T-cell (primary cell): ENCODE results near the gene TELO2. TPM values are rescaled to one million over a fixed set of nuclear protein-coding genes. Genes with fewer than 3 reads are reported as not detected.

Source experiments
- ATAC-seq, 4 experiments: fragments of 200-7000 bp in 3 of 4; fragments of 150-1000 bp in 1 of 4; cut with Tn5 transposase; replicated peaks in 1 of 4; 1 replicate in 3 of 4; 2 replicates in 1 of 4; pipeline ENCODE4 v1.10.0; 2021; ENCODE audit warnings: moderate library complexity in 3 of 4, mild to moderate bottlenecking in 2 of 4, moderate number of reproducible peaks in 1 of 4
- CTCF ChIA-PET, 2 donors: fragments of 300-600 bp; sonication (Branson Sonifier 250); formaldehyde crosslinking; loops; one replicate each; lab custom pipeline; 2022; ENCODE audit warnings: antibody characterized with exemption in 2 of 2; lab: Charles Lee
- POLR2A ChIA-PET, 2 donors: fragments of 300-600 bp; sonication (Branson Sonifier 250); formaldehyde crosslinking; loops; one replicate each; lab custom pipeline; 2022; ENCODE audit warnings: antibody characterized with exemption in 2 of 2; lab: Charles Lee
- DNase-seq, 35 experiments: peaks; one replicate each; pipeline versions ENCODE4 v3.0.0 to v3.0.0-alpha.2; 2013 to 2023
- H3K27ac ChIP-seq: one replicate; pipeline ENCODE4 v1.5.1; 2013; ENCODE audit warnings: low read length
- H3K27me3 ChIP-seq, 2 experiments: replicated peaks in 1 of 2; 1 replicate in 1 of 2; 2 replicates in 1 of 2; pipeline versions ENCODE4 v1.6.1 to v1.7.0; 2013; ENCODE audit warnings: low read length in 1 of 2, mixed read lengths in 1 of 2; ENCODE audit not compliant: control insufficient read depth in 2 of 2, insufficient read depth in 2 of 2; ENCODE audit errors: extremely low read depth in 1 of 2
- H3K36me3 ChIP-seq, 2 donors: 1 replicate in 1 of 2; 2 replicates in 1 of 2; pipeline versions ENCODE4 v1.6.1 to v1.7.0; 2013; ENCODE audit warnings: low read length in 1 of 2; ENCODE audit not compliant: control insufficient read depth in 2 of 2, insufficient read depth in 1 of 2; ENCODE audit errors: extremely low read depth in 1 of 2
- H3K4me1 ChIP-seq, 2 experiments: 1 replicate in 1 of 2; 2 replicates in 1 of 2; pipeline versions ENCODE4 v1.6.1 to v1.7.0; 2013; ENCODE audit warnings: low read length in 2 of 2, mixed read lengths in 1 of 2; ENCODE audit not compliant: insufficient read depth in 2 of 2, control insufficient read depth in 1 of 2; ENCODE audit errors: extremely low read depth in 1 of 2
- H3K4me3 ChIP-seq, 2 donors: 1 replicate in 1 of 2; 2 replicates in 1 of 2; pipeline versions ENCODE4 v1.5.1 to v1.7.0; 2013; ENCODE audit warnings: mild to moderate bottlenecking in 2 of 2, low read length in 1 of 2, moderate library complexity in 1 of 2; ENCODE audit not compliant: control insufficient read depth in 1 of 2; ENCODE audit errors: extremely low read depth in 1 of 2
- H3K9me3 ChIP-seq: 2 replicates; pipeline ENCODE4 v1.7.0; 2013
- H3K27ac Mint-ChIP-seq, 2 donors: one replicate each; pipeline ENCODE4 v1.8.0; 2020 to 2021; ENCODE audit warnings: mild to moderate bottlenecking in 2 of 2, mixed read lengths in 2 of 2
- H3K27me3 Mint-ChIP-seq, 2 donors: one replicate each; pipeline ENCODE4 v1.8.0; 2021 to 2022; ENCODE audit warnings: mixed read lengths in 2 of 2
- H3K36me3 Mint-ChIP-seq: one replicate; pipeline ENCODE4 v1.8.0; 2021; ENCODE audit warnings: mixed read lengths
- H3K4me1 Mint-ChIP-seq, 3 donors: one replicate each; pipeline ENCODE4 v1.8.0; 2020 to 2022; ENCODE audit warnings: mixed read lengths in 3 of 3, mild to moderate bottlenecking in 1 of 3
- H3K4me3 Mint-ChIP-seq, 3 donors: one replicate each; pipeline ENCODE4 v1.8.0; 2020 to 2022; ENCODE audit warnings: mild to moderate bottlenecking in 3 of 3, mixed read lengths in 3 of 3, moderate library complexity in 3 of 3
- H3K9me3 Mint-ChIP-seq, 3 donors: one replicate each; pipeline ENCODE4 v1.8.0; 2020 to 2022; ENCODE audit warnings: mixed read lengths in 3 of 3
- WGBS: methylation state at CpG from one replicate; pipeline ENCODE4 v1.1.5; 2013; ENCODE audit warnings: missing lambda C conversion rate; ENCODE audit not compliant: insufficient coverage; 5-methylcytosine and 5-hydroxymethylcytosine counted together
- total RNA-seq, 35 experiments: library from RNA in 6 of 35; stranded (reverse) in 6 of 35; fragments of 120-200 nt in 1 of 35; gene quantifications; one replicate each; pipeline versions ENCODE4 v1.2.1 to v1.2.4 and lab custom pipeline; 2013 to 2026

TELO2 gene
- total RNA-seq, 5 donors from 2014 or later (not counting 1 experiment from before 2014, with no cell fraction given) = 36.0 to 73.0 (median 56.1) TPM

DNA sequence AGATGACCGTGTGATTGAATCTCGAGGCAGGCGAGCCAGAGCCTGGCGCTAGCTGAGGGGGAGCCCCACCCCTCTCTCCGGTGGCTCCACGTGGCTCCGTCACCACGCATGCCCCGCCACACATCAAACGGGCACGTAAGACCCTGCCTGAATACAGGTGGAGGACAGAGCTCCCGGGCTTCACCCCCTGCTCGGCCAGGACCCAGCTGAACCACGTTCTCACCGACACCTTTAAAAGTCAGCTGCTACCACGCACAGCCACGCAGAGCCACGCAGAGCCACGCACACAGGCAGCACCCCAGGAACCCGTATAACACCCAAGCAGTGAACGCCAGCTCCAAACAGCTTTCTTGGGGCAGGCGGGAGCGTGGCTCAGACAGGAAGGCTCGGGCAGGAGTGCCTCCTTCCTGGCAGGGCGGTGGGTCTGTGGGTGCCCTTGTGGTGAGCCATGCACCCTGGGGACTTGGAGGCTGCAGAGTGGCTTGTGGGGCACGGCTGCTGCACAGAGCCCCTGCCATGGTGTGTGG is 44.7 kb downstream of the TELO2 start:
- Histone ChIP-seq H3K27me3 (no peaks in the 10 kb centered on the region), H3K36me3 (peaks cover 22 to 71% of the 10 kb centered on the region in 2 donors), H3K27ac (peak overlapping the region; percentile 36), H3K9me3 (no peaks in the 10 kb centered on the region), H3K4me3 (peak overlapping the region; percentile 44 to 80), H3K4me1 (peaks cover 20 to 87% of the 10 kb centered on the region in 2 experiments)
- Mint-ChIP-seq H3K27me3 (no peaks in the 10 kb centered on the region), H3K4me3 (peak overlapping the region; percentile 97 to 100 (median 100)), H3K36me3 (peaks cover 39% of the 10 kb centered on the region), H3K27ac (peak overlapping the region; percentile 89 to 91), H3K4me1 (peaks cover 63 to 78% (median 75%) of the 10 kb centered on the region in 3 donors), H3K9me3 (no peaks in the 10 kb centered on the region)
- 14% methylated on average over 25 of the region's 26 CpGs for WGBS
- ChIA-PET POLR2A (no interaction called here), CTCF (no interaction called here)
- ATAC-seq = peak in 3 of 4 experiments; percentile 11 to 30 (median 14)
- peak in 16 of 35 experiments; percentile 10 to 52 (median 34) for DNase-seq

GRCh38 chr16:1538804-1539520 is 45.8 kb downstream of the TELO2 start:
- Histone ChIP-seq H3K27me3 (no peaks in the 10 kb centered on the region), H3K4me1 (peaks cover 20 to 93% of the 10 kb centered on the region in 2 experiments), H3K27ac (no peak overlapping the region), H3K36me3 (peaks cover 22 to 72% of the 10 kb centered on the region in 2 donors), H3K9me3 (no peaks in the 10 kb centered on the region), H3K4me3 (no peak overlapping the region)
- Mint-ChIP-seq H3K27me3 (no peaks in the 10 kb centered on the region), H3K4me1 (peaks cover 73 to 83% (median 80%) of the 10 kb centered on the region in 3 donors), H3K4me3 (peak overlapping the region; percentile 97 to 100 (median 100)), H3K36me3 (peaks cover 42% of the 10 kb centered on the region), H3K27ac (peak overlapping the region; percentile 89 to 91), H3K9me3 (no peaks in the 10 kb centered on the region)
- DNase-seq = peak in 16 of 35 experiments; percentile 22 to 57 (median 40)
- CTCF ChIA-PET = no interaction called here
- POLR2A ChIA-PET = no interaction called here
- WGBS = 85% methylated on average over 22 of the region's 22 CpGs
- ATAC-seq = peak in 3 of 4 experiments; percentile 27 to 49 (median 32)

GRCh38 chr16:1539720-1540555 is 46.8 kb downstream of the TELO2 start:
- Histone ChIP-seq H3K27me3 (no peaks in the 10 kb centered on the region), H3K4me3 (no peak overlapping the region), H3K4me1 (peaks cover 20 to 96% of the 10 kb centered on the region in 2 experiments), H3K9me3 (no peaks in the 10 kb centered on the region), H3K27ac (no peak overlapping the region), H3K36me3 (peaks cover 22 to 75% of the 10 kb centered on the region in 2 donors)
- peaks cover 81 to 88% (median 82%) of the 10 kb centered on the region in 3 donors for H3K4me1 Mint-ChIP-seq
- POLR2A ChIA-PET = no interaction called here
- H3K27ac Mint-ChIP-seq = peak overlapping the region; percentile 4 to 71
- no peak for ATAC-seq
- no peak for DNase-seq
- WGBS = 89% methylated on average over 13 of the region's 35 CpGs
- peak overlapping the region in 1 of 3 donors; percentile 100 for H3K4me3 Mint-ChIP-seq
- peaks cover 38% of the 10 kb centered on the region for H3K36me3 Mint-ChIP-seq
- H3K27me3 Mint-ChIP-seq = no peaks in the 10 kb centered on the region
- CTCF ChIA-PET = no interaction called here
- no peaks in the 10 kb centered on the region for H3K9me3 Mint-ChIP-seq

DNA sequence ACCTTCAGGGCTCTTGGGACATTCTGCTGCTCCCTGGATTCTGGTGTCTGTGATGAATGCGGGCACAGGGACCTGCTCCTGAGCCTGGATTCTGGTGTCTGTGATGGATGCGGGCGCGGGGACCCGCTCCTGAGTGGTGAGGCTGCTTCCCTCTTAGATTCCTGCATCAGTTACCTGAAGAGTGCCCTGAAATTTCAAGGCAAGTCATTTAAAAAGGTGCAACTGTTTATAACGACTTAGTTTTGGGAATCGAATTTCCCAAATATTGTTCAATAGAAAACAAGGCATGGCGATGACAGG is 47.3 kb downstream of the TELO2 start:
- H3K36me3 ChIP-seq = peaks cover 22 to 77% of the 10 kb centered on the region in 2 donors

GRCh38 chr16:1541293-1542165 is 48.4 kb downstream of the TELO2 start:
- CTCF ChIA-PET = no interaction called here
- H3K4me1 Mint-ChIP-seq = peaks cover 86 to 94% (median 93%) of the 10 kb centered on the region in 3 donors

More for the DNA sequence above, 47.3 kb downstream of the TELO2 start:
- H3K36me3 Mint-ChIP-seq = peaks cover 35% of the 10 kb centered on the region
- WGBS = 83% methylated on average over 8 of the region's 8 CpGs
- peak overlapping the region in 1 of 3 donors; percentile 100 for H3K4me3 Mint-ChIP-seq
- peak overlapping the region; percentile 71 to 77 for H3K27ac Mint-ChIP-seq
- no peaks in the 10 kb centered on the region for H3K9me3 Mint-ChIP-seq
- H3K4me1 ChIP-seq = peaks cover 24 to 96% of the 10 kb centered on the region in 2 experiments
- ChIA-PET POLR2A (no interaction called here), CTCF (no interaction called here)
- DNase-seq (no peak), ATAC-seq (no peak)
- H3K4me3 ChIP-seq = no peak overlapping the region
- H3K4me1 Mint-ChIP-seq = peaks cover 82 to 89% (median 86%) of the 10 kb centered on the region in 3 donors
- no peaks in the 10 kb centered on the region for H3K27me3 ChIP-seq
- no peak overlapping the region for H3K27ac ChIP-seq
- no peaks in the 10 kb centered on the region for H3K27me3 Mint-ChIP-seq
- no peaks in the 10 kb centered on the region for H3K9me3 ChIP-seq

More at GRCh38 chr16:1541293-1542165, 48.4 kb downstream of the TELO2 start:
- ATAC-seq (no peak), DNase-seq (no peak)
- Mint-ChIP-seq H3K27me3 (no peaks in the 10 kb centered on the region), H3K36me3 (peaks cover 35% of the 10 kb centered on the region), H3K9me3 (no peaks in the 10 kb centered on the region), H3K27ac (peak overlapping the region in 1 of 2 donors; percentile 85), H3K4me3 (peak overlapping the region in 1 of 3 donors; percentile 75)
- H3K27ac ChIP-seq = no peak overlapping the region
- POLR2A ChIA-PET = no interaction called here
- peaks cover 22 to 96% of the 10 kb centered on the region in 2 experiments for H3K4me1 ChIP-seq
- 94% methylated on average over 26 of the region's 41 CpGs for WGBS
- peaks cover 24 to 78% of the 10 kb centered on the region in 2 donors for H3K36me3 ChIP-seq
- H3K4me3 ChIP-seq = no peak overlapping the region
- no peaks in the 10 kb centered on the region for H3K27me3 ChIP-seq
- H3K9me3 ChIP-seq = no peaks in the 10 kb centered on the region
